ENCODE results near the gene MARCHF3. TPM values are rescaled to one million over a fixed set of nuclear protein-coding genes. Genes with fewer than 3 reads are reported as not detected.
"Not testable (repeated sequence)": the region's sequence is repeated elsewhere in the genome, so short reads cannot be mapped to it uniquely, and the experiment has no call there.

Gene MARCHF3
- total RNA-seq, 2 donors from 2014 or later: 9.3 to 12.4 TPM

GRCh38 chr5:126948011-126948355, 82.4 kb downstream of the MARCHF3 start:
- Mint-ChIP-seq H3K36me3 (ENCODE audit: insufficient read depth in 2 of 2) (no peaks in the 10 kb centered on the region), H3K9me3 (no peaks in the 10 kb centered on the region), H3K27me3 (ENCODE audit: low read depth) (no peaks in the 10 kb centered on the region), H3K4me1 (ENCODE audit: low read depth) (no peaks in the 10 kb centered on the region), H3K4me3 (no peak overlapping the region), H3K27ac (no peak overlapping the region)
- DNase-seq (no peak), ATAC-seq (replicated peaks in 1 of 2) (no peak)

- H3K4me1 Mint-ChIP-seq (ENCODE audit: low read depth): no peaks in the 10 kb centered on the region
- H3K27me3 Mint-ChIP-seq (ENCODE audit: low read depth): no peaks in the 10 kb centered on the region
- H3K9me3 Mint-ChIP-seq: no peaks in the 10 kb centered on the region
- DNase-seq (no peak), ATAC-seq (replicated peaks in 1 of 2) (no peak)
- no peak overlapping the region for H3K4me3 Mint-ChIP-seq
- no peak overlapping the region for H3K27ac Mint-ChIP-seq
- no peaks in the 10 kb centered on the region for H3K36me3 Mint-ChIP-seq (ENCODE audit: insufficient read depth in 2 of 2)
Observed at GRCh38 chr5:126947146-126948010, 83.0 kb downstream of the MARCHF3 start.

GRCh38 chr5:126942908-126943307, 87.5 kb downstream of the MARCHF3 start:
- not testable (repeated sequence) for H3K4me3 Mint-ChIP-seq

GRCh38 chr5:126941403-126941802, 89.0 kb downstream of the MARCHF3 start:
- Mint-ChIP-seq H3K27me3 (ENCODE audit: low read depth) (no peaks in the 10 kb centered on the region), H3K9me3 (no peaks in the 10 kb centered on the region), H3K4me3 (no peak overlapping the region), H3K27ac (no peak overlapping the region), H3K36me3 (ENCODE audit: insufficient read depth in 2 of 2) (no peaks in the 10 kb centered on the region), H3K4me1 (ENCODE audit: low read depth) (peaks cover 16% of the 10 kb centered on the region)
- ATAC-seq (replicated peaks in 1 of 2): no peak
- no peak for DNase-seq

More at GRCh38 chr5:126942908-126943307, 87.5 kb downstream of the MARCHF3 start:
- H3K9me3 Mint-ChIP-seq; H3K36me3 Mint-ChIP-seq (ENCODE audit: insufficient read depth in 2 of 2); ATAC-seq (replicated peaks in 1 of 2); H3K4me1 Mint-ChIP-seq (ENCODE audit: low read depth); H3K27ac Mint-ChIP-seq; H3K27me3 Mint-ChIP-seq (ENCODE audit: low read depth); DNase-seq: not testable (repeated sequence)

GRCh38 chr5:126939887-126940286, 90.5 kb downstream of the MARCHF3 start:
- Mint-ChIP-seq H3K27ac (no peak overlapping the region), H3K9me3 (no peaks in the 10 kb centered on the region), H3K4me1 (ENCODE audit: low read depth) (peaks cover 16% of the 10 kb centered on the region), H3K36me3 (ENCODE audit: insufficient read depth in 2 of 2) (no peaks in the 10 kb centered on the region), H3K27me3 (ENCODE audit: low read depth) (no peaks in the 10 kb centered on the region), H3K4me3 (no peak overlapping the region)
- DNase-seq (no peak), ATAC-seq (replicated peaks in 1 of 2) (no peak)

GRCh38 chr5:126938466-126938865, 91.9 kb downstream of the MARCHF3 start:
- Mint-ChIP-seq H3K4me3 (no peak overlapping the region), H3K9me3 (no peaks in the 10 kb centered on the region), H3K36me3 (ENCODE audit: insufficient read depth in 2 of 2) (no peaks in the 10 kb centered on the region), H3K27me3 (ENCODE audit: low read depth) (no peaks in the 10 kb centered on the region), H3K27ac (no peak overlapping the region), H3K4me1 (ENCODE audit: low read depth) (peaks cover 16% of the 10 kb centered on the region)
- ATAC-seq (replicated peaks in 1 of 2): no peak
- no peak for DNase-seq

GRCh38 chr5:126937771-126938170, 92.6 kb downstream of the MARCHF3 start:
- H3K9me3 Mint-ChIP-seq: no peaks in the 10 kb centered on the region
- no peaks in the 10 kb centered on the region for H3K27me3 Mint-ChIP-seq (ENCODE audit: low read depth)
- H3K4me1 Mint-ChIP-seq (ENCODE audit: low read depth): peaks cover 16% of the 10 kb centered on the region
- H3K27ac Mint-ChIP-seq: no peak overlapping the region
- no peaks in the 10 kb centered on the region for H3K36me3 Mint-ChIP-seq (ENCODE audit: insufficient read depth in 2 of 2)
- H3K4me3 Mint-ChIP-seq: no peak overlapping the region
- DNase-seq (no peak), ATAC-seq (replicated peaks in 1 of 2) (no peak)

GRCh38 chr5:126936775-126937418, 93.5 kb downstream of the MARCHF3 start:
- Mint-ChIP-seq H3K27me3 (ENCODE audit: low read depth) (no peaks in the 10 kb centered on the region), H3K27ac (no peak overlapping the region), H3K4me1 (ENCODE audit: low read depth) (peaks cover 20% of the 10 kb centered on the region), H3K9me3 (no peaks in the 10 kb centered on the region), H3K4me3 (no peak overlapping the region), H3K36me3 (ENCODE audit: insufficient read depth in 2 of 2) (no peaks in the 10 kb centered on the region)
- ATAC-seq (replicated peaks in 1 of 2): no peak
- no peak for DNase-seq

GRCh38 chr5:126931963-126932660, 98.2 kb downstream of the MARCHF3 start:
- H3K4me3 Mint-ChIP-seq: no peak overlapping the region
- no peak overlapping the region for H3K27ac Mint-ChIP-seq
- DNase-seq: no peak
- no peaks in the 10 kb centered on the region for H3K9me3 Mint-ChIP-seq
- H3K4me1 Mint-ChIP-seq (ENCODE audit: low read depth): peaks cover 10% of the 10 kb centered on the region
- ATAC-seq (replicated peaks in 1 of 2): no peak
- H3K36me3 Mint-ChIP-seq (ENCODE audit: insufficient read depth in 2 of 2): no peaks in the 10 kb centered on the region
- no peaks in the 10 kb centered on the region for H3K27me3 Mint-ChIP-seq (ENCODE audit: low read depth)

GRCh38 chr5:126928041-126928440, 102.3 kb downstream of the MARCHF3 start:
- no peaks in the 10 kb centered on the region for H3K36me3 Mint-ChIP-seq (ENCODE audit: insufficient read depth in 2 of 2)
- no peak overlapping the region for H3K27ac Mint-ChIP-seq

GRCh38 chr5:126927429-126927828, 102.9 kb downstream of the MARCHF3 start:
- no peak for ATAC-seq (replicated peaks in 1 of 2)
- H3K27me3 Mint-ChIP-seq (ENCODE audit: low read depth): no peaks in the 10 kb centered on the region
- no peak for DNase-seq
- no peaks in the 10 kb centered on the region for H3K36me3 Mint-ChIP-seq (ENCODE audit: insufficient read depth in 2 of 2)
- H3K27ac Mint-ChIP-seq: no peak overlapping the region
- no peak overlapping the region for H3K4me3 Mint-ChIP-seq
- peaks cover 5% of the 10 kb centered on the region for H3K4me1 Mint-ChIP-seq (ENCODE audit: low read depth)
- H3K9me3 Mint-ChIP-seq: no peaks in the 10 kb centered on the region

More at GRCh38 chr5:126928041-126928440, 102.3 kb downstream of the MARCHF3 start:
- no peak for ATAC-seq (replicated peaks in 1 of 2)
- DNase-seq: no peak
- Mint-ChIP-seq H3K9me3 (no peaks in the 10 kb centered on the region), H3K4me3 (no peak overlapping the region), H3K27me3 (ENCODE audit: low read depth) (no peaks in the 10 kb centered on the region), H3K4me1 (ENCODE audit: low read depth) (peaks cover 6% of the 10 kb centered on the region)

- Mint-ChIP-seq H3K9me3 (no peaks in the 10 kb centered on the region), H3K4me3 (no peak overlapping the region), H3K36me3 (ENCODE audit: insufficient read depth in 2 of 2) (no peaks in the 10 kb centered on the region), H3K27me3 (ENCODE audit: low read depth) (no peaks in the 10 kb centered on the region), H3K27ac (no peak overlapping the region), H3K4me1 (ENCODE audit: low read depth) (no peaks in the 10 kb centered on the region)
- DNase-seq (no peak), ATAC-seq (replicated peaks in 1 of 2) (no peak)
Observed at GRCh38 chr5:126926187-126926586, 104.2 kb downstream of the MARCHF3 start.

- Mint-ChIP-seq H3K27me3 (ENCODE audit: low read depth) (no peaks in the 10 kb centered on the region), H3K4me3 (no peak overlapping the region)
- ATAC-seq (replicated peaks in 1 of 2): no peak
Observed at GRCh38 chr5:126925482-126925881, 104.9 kb downstream of the MARCHF3 start.

More at GRCh38 chr5:126925482-126925881, 104.9 kb downstream of the MARCHF3 start:
- Mint-ChIP-seq H3K4me1 (ENCODE audit: low read depth) (no peaks in the 10 kb centered on the region), H3K9me3 (no peaks in the 10 kb centered on the region), H3K27ac (no peak overlapping the region), H3K36me3 (ENCODE audit: insufficient read depth in 2 of 2) (no peaks in the 10 kb centered on the region)
- no peak for DNase-seq
